DOHH2 (cell line): ENCODE measurements around the gene BRD2.

Experiments used
- H3F3A ChIP-seq: fragments of 200-600 bp; sonication (generic), shearing (Covaris generic); 2 replicates; pipeline ENCODE4 v1.6.0; 2016; ENCODE audit warnings: antibody characterized with exemption, mild to moderate bottlenecking; ENCODE audit not compliant: control insufficient read depth, insufficient read depth
- H3K27ac ChIP-seq: fragments of 200-600 bp; sonication (generic); 2 replicates; pipeline ENCODE4 v1.5.1; 2014; ENCODE audit warnings: low read depth, mild to moderate bottlenecking, low read length, moderate library complexity
- H3K27me3 ChIP-seq: fragments of 200-600 bp; sonication (generic); 2 replicates; pipeline ENCODE4 v1.6.1; 2014; ENCODE audit warnings: mild to moderate bottlenecking, low read length, mixed read lengths; ENCODE audit not compliant: control insufficient read depth
- H3K36me3 ChIP-seq: fragments of 200-600 bp; sonication (generic); 2 replicates; pipeline ENCODE4 v1.6.1; 2014; ENCODE audit warnings: mild to moderate bottlenecking, low read length, moderate library complexity, mixed read lengths; ENCODE audit not compliant: control insufficient read depth
- H3K4me1 ChIP-seq: fragments of 200-600 bp; sonication (generic); 2 replicates; pipeline ENCODE4 v1.6.1; 2014; ENCODE audit warnings: mild to moderate bottlenecking, low read length, mixed read lengths; ENCODE audit not compliant: control insufficient read depth
- H3K4me2 ChIP-seq: fragments of 200-600 bp; sonication (generic); 2 replicates; pipeline ENCODE4 v1.6.0; 2014; ENCODE audit warnings: mild to moderate bottlenecking, low read length, moderate library complexity
- H3K4me3 ChIP-seq: fragments of 200-600 bp; sonication (generic); 2 replicates; pipeline ENCODE4 v1.5.1; 2014; ENCODE audit warnings: mild to moderate bottlenecking, low read length, mixed read lengths
- H3K79me2 ChIP-seq: fragments of 200-600 bp; sonication (generic); 2 replicates; pipeline ENCODE4 v1.6.1; 2014; ENCODE audit warnings: mild to moderate bottlenecking, low read length, mixed read lengths; ENCODE audit not compliant: control insufficient read depth
- H3K9me2 ChIP-seq: fragments of 200-600 bp; sonication (generic); replicated peaks from 2 replicates; pipeline ENCODE4 v1.6.1; 2014; ENCODE audit warnings: mild to moderate bottlenecking, low read length, mixed read lengths; ENCODE audit not compliant: control insufficient read depth
- H3K9me3 ChIP-seq: fragments of 200-600 bp; sonication (generic); 2 replicates; pipeline ENCODE4 v1.6.1; 2014; ENCODE audit warnings: antibody characterized with exemption, low read length, mixed read lengths; ENCODE audit not compliant: control insufficient read depth, insufficient read depth
- H4K20me1 ChIP-seq: fragments of 200-600 bp; sonication (generic); 2 replicates; pipeline ENCODE4 v1.6.0; 2014; ENCODE audit warnings: low read depth, mild to moderate bottlenecking, antibody characterized with exemption, low read length, moderate library complexity; ENCODE audit not compliant: control insufficient read depth, insufficient read depth
- CTCF ChIP-seq: fragments of 200-600 bp; sonication (generic); IDR thresholded peaks from one replicate; pipeline ENCODE4 v1.5.1; 2014; ENCODE audit warnings: antibody characterized with exemption, mild to moderate bottlenecking, low read depth, low read length; ENCODE audit not compliant: poor library complexity, severe bottlenecking
- EZH2phosphoT487 ChIP-seq: fragments of 200-600 bp; sonication (generic); IDR thresholded peaks from 2 replicates; pipeline ENCODE4 v1.6.1; 2017; ENCODE audit warnings: borderline replicate concordance, mild to moderate bottlenecking, antibody characterized with exemption, low read length, moderate library complexity, mixed read lengths

Gene BRD2

GRCh38 chr6:32974016-32974333, 5.6 kb downstream of the BRD2 start:
- Histone ChIP-seq H3F3A (peaks cover 67% of the 10 kb centered on the region), H3K36me3 (peaks cover 95% of the 10 kb centered on the region), H3K4me2 (peak overlapping the region; percentile 88), H3K27ac (peak overlapping the region; percentile 96), H3K9me2 (no peaks in the 10 kb centered on the region), H3K4me1 (peaks cover 44% of the 10 kb centered on the region), H3K27me3 (no peaks in the 10 kb centered on the region), H3K4me3 (peak overlapping the region; percentile 90), H3K9me3 (no peaks in the 10 kb centered on the region), H4K20me1 (peaks cover 58% of the 10 kb centered on the region), H3K79me2 (peaks cover 95% of the 10 kb centered on the region)
- TF ChIP-seq EZH2phosphoT487 (no peak), CTCF (no peak)

GRCh38 chr6:32974541-32975308, 6.3 kb downstream of the BRD2 start:
- H3K4me2 ChIP-seq: peak overlapping the region; percentile 88
- peaks cover 58% of the 10 kb centered on the region for H4K20me1 ChIP-seq
- no peak for TF ChIP-seq EZH2phosphoT487
- no peak for TF ChIP-seq CTCF
- H3K9me3 ChIP-seq: no peaks in the 10 kb centered on the region
- no peaks in the 10 kb centered on the region for H3K9me2 ChIP-seq
- H3K4me1 ChIP-seq: peaks cover 39% of the 10 kb centered on the region
- peaks cover 70% of the 10 kb centered on the region for H3F3A ChIP-seq
- H3K79me2 ChIP-seq: peaks cover 87% of the 10 kb centered on the region
- no peaks in the 10 kb centered on the region for H3K27me3 ChIP-seq
- peak overlapping the region; percentile 90 for H3K4me3 ChIP-seq
- peak overlapping the region; percentile 96; the same call in 1 of the 2 replicates for H3K27ac ChIP-seq
- H3K36me3 ChIP-seq: peaks cover 95% of the 10 kb centered on the region

GRCh38 chr6:32975886-32976285, 7.5 kb downstream of the BRD2 start:
- Histone ChIP-seq H3K4me2 (peak overlapping the region; percentile 88), H3K36me3 (peaks cover 97% of the 10 kb centered on the region), H3F3A (peaks cover 77% of the 10 kb centered on the region), H3K4me1 (peaks cover 44% of the 10 kb centered on the region), H3K9me2 (no peaks in the 10 kb centered on the region), H3K27me3 (no peaks in the 10 kb centered on the region), H3K79me2 (peaks cover 77% of the 10 kb centered on the region), H3K4me3 (peak overlapping the region; percentile 90), H3K9me3 (no peaks in the 10 kb centered on the region), H4K20me1 (peaks cover 64% of the 10 kb centered on the region), H3K27ac (no peak overlapping the region)
- TF ChIP-seq EZH2phosphoT487 (no peak), CTCF (no peak)
